Suppressor macrophage treated with lipopolysaccharide for 4 hours (primary cell): Measurements from ENCODE around the gene DERL2.
"Not testable (repeated sequence)": the region's sequence is repeated elsewhere in the genome, so short reads cannot be mapped to it uniquely, and the experiment has no call there.

Experiments
- DNase-seq: peaks from one replicate; pipeline ENCODE4 v3.0.0-alpha.2; 2020

The DERL2 gene

DNA sequence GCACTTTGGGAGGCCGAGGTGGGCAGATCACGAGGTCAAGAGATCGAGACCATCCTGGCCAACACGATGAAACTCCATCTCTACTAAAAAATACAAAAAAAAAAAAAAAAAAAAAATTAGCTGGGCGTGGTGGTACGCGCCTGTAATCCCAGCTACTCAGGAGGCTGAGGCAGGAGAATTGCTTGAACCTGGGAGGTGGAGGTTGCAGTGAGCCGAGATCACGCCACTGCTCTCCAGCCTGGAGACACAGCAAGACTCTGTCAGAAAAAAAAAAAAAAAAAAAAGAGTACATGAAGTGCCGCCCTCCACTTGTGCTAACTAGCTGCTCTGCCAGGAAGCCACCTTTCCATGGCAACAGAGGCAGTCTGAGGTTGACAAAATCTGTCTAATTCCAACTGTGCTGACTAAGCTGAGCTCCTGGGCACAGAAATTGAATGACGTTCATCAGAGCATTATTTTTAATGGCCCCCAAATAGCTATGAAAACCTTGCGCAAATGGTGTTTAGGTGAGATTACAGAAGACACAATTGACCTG is 50.1 kb downstream of the DERL2 start:
- not testable (repeated sequence) for DNase-seq

- DNase-seq, result no peak
Measured at GRCh38 chr17:5434984-5435383, 51.0 kb downstream of the DERL2 start.

- DNase-seq, result no peak
Measured at GRCh38 chr17:5431949-5432556, 53.9 kb downstream of the DERL2 start.

DNA sequence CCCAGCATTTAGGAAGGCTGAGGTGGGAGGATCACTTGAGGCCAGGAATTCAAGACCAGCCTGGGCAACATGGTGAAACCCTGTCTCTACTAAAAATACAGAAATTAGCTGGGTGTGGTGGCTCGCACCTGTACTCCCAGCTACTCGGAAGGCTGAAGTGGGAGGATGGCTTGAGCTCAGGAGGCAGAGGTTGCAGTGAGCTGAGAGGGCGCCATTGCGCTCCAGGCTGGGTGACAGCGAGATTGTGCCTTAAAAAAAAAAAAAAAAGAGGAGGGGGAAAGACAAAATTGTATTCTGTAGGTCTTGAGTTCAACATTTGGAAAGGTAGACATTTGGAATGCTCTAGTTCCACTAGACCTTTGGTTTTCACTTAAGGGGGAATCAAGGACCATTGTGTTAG is 54.7 kb downstream of the DERL2 start:
- DNase-seq, result not testable (repeated sequence)

DNA sequence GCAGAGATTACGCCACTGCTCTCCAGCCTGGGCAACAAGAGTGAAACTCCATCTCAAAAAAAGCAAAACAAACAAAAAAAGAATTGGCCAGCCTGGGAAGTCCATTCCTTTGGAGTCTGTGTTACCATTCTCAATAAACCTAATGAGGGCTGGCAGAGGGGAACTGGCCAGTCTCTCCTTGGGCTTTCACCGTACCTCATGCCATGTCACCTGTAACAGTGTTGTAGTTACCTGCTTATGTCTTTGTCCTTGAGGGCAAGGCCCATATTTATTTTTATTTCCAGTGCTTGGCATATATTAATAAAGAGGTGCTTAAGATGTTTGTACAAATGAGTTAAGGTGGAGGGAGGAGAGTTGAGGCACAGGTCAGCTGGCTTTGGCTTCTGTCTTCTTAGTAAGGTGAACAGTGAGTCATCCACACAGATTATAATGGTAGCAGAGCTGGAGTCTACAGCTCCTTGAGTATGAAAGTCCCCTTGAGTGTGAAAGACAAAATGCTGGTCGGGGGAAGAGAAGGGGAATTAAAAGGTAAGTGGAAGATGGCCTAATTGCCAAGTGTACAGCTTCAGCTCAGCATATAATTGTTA is 55.5 kb downstream of the DERL2 start:
- DNase-seq, result no peak

DNA sequence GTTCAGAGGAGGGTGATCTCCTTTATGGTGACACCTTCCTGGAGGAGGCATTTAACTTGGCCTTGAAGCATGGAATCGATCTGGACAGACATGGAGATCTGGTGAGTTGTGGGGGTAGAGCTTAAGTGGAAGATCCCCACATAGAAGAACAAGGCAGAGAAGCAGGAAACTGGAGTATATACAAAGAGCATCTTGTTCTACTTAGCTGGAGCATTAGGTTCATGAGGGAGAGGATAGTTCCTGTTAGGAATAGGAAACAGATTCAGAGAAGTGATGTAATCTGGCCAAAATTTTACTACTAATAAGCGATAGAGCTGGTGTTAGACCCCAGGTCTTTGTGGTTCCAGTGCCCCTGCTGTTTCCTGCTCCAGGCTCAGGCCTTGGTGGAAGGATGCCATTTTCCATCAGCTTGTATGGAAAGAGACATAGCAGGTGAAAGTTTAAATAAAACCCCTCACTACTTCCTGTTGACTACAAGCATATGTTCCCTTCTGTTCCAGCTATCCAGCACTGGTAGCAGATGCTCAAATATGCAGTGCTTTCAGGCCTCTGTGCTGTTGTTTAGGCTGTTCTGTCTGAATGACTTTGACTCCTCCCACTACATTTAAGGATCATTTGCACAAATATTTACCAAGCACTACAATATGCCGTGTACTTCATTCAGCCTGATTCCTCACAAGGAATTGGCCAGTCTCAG is 56.6 kb downstream of the DERL2 start:
- DNase-seq, result no peak

- no peak for DNase-seq
Measured at GRCh38 chr17:5425826-5426225, 60.2 kb downstream of the DERL2 start.

GRCh38 chr17:5424909-5425308 is 61.1 kb downstream of the DERL2 start:
- DNase-seq, result no peak

DNA sequence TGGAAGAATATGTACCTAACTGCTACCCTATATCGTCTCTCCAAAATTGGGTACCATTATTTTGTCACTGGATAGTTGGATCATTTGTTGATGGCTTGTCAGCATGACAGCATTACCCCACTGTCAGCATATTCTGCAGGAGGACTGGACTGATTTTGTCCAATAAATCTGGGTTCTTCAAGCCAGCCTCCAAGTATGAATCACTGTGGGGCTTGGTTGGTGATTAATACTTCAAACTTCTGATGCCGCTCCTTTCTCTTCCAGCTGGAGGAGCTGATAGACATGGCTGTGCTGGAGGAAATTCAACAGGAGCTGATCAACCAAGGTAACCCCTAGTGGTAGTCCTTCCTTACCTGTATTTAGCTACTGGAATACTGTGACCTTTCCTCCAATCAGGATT is 63.5 kb downstream of the DERL2 start:
- DNase-seq, result no peak
